ENCODE data around the gene BCORL1. TPM values are rescaled to one million over a fixed set of nuclear protein-coding genes. Genes with fewer than 3 reads are reported as not detected.
A peak's percentile ranks its signal among the peaks of the same experiment; 100 is the strongest.

The BCORL1 gene
- total RNA-seq, 2 experiments from 2014 or later: 9.2 to 10.5 TPM

GRCh38 chrX:130053236-130053635 lies 70.8 kb downstream of the BCORL1 start:
- ChIA-PET POLR2A (no interaction called here), CTCF (no interaction called here)
- no peak overlapping the region for H3K27ac Mint-ChIP-seq
- H3K4me3 Mint-ChIP-seq: no peak overlapping the region
- H3K9me3 Mint-ChIP-seq: no peaks in the 10 kb centered on the region
- no peak for DNase-seq
- H3K4me1 Mint-ChIP-seq (ENCODE audit: low read depth): no peaks in the 10 kb centered on the region
- H3K27me3 Mint-ChIP-seq: no peaks in the 10 kb centered on the region
- peaks cover 4% of the 10 kb centered on the region for H3K36me3 Mint-ChIP-seq
- intact Hi-C loops (cut with micrococcal nuclease): no loop called here

GRCh38 chrX:130055103-130055502 lies 72.7 kb downstream of the BCORL1 start:
- CTCF ChIA-PET: no interaction called here
- Mint-ChIP-seq H3K9me3 (no peaks in the 10 kb centered on the region), H3K36me3 (no peaks in the 10 kb centered on the region), H3K4me3 (no peak overlapping the region), H3K27ac (no peak overlapping the region), H3K27me3 (no peaks in the 10 kb centered on the region), H3K4me1 (ENCODE audit: low read depth) (no peaks in the 10 kb centered on the region)
- no peak for DNase-seq
- POLR2A ChIA-PET: no interaction called here
- intact Hi-C loops (cut with micrococcal nuclease): no loop called here

- ChIA-PET CTCF (no interaction called here), POLR2A (no interaction called here)
- Mint-ChIP-seq H3K9me3 (no peaks in the 10 kb centered on the region), H3K27ac (no peak overlapping the region), H3K4me3 (no peak overlapping the region), H3K27me3 (no peaks in the 10 kb centered on the region), H3K36me3 (no peaks in the 10 kb centered on the region), H3K4me1 (ENCODE audit: low read depth) (peaks cover 4% of the 10 kb centered on the region)
- no peak for DNase-seq
- intact Hi-C loops (cut with micrococcal nuclease): no loop called here
Measured at GRCh38 chrX:130055899-130056298, 73.5 kb downstream of the BCORL1 start.

GRCh38 chrX:130057209-130057608 lies 74.8 kb downstream of the BCORL1 start:
- no peaks in the 10 kb centered on the region for H3K36me3 Mint-ChIP-seq
- H3K4me1 Mint-ChIP-seq (ENCODE audit: low read depth): peaks cover 6% of the 10 kb centered on the region
- H3K9me3 Mint-ChIP-seq: no peaks in the 10 kb centered on the region
- ChIA-PET CTCF (no interaction called here), POLR2A (no interaction called here)
- intact Hi-C loops (cut with micrococcal nuclease): no loop called here
- H3K4me3 Mint-ChIP-seq: no peak overlapping the region
- DNase-seq: no peak
- H3K27me3 Mint-ChIP-seq: no peaks in the 10 kb centered on the region
- H3K27ac Mint-ChIP-seq: no peak overlapping the region

- Mint-ChIP-seq H3K4me3 (no peak overlapping the region), H3K27me3 (no peaks in the 10 kb centered on the region), H3K9me3 (no peaks in the 10 kb centered on the region), H3K4me1 (ENCODE audit: low read depth) (peaks cover 6% of the 10 kb centered on the region), H3K27ac (no peak overlapping the region), H3K36me3 (no peaks in the 10 kb centered on the region)
- no peak for DNase-seq
- intact Hi-C loops (cut with micrococcal nuclease): no loop called here
- ChIA-PET POLR2A (no interaction called here), CTCF (interaction anchor here (1.3 kb wide), 1 partner anchor 21 kb away, joined by 5 read pairs; no protein-coding TSS in a partner anchor)
Measured at GRCh38 chrX:130058652-130059051, 76.2 kb downstream of the BCORL1 start.

GRCh38 chrX:130060122-130061069 lies 78.0 kb downstream of the BCORL1 start:
- POLR2A ChIA-PET: interaction anchor here (0.9 to 1.0 kb wide), 2 partner anchors 11 to 135 kb away, joined by 3 read pairs; no protein-coding TSS in a partner anchor
- no peaks in the 10 kb centered on the region for H3K27me3 Mint-ChIP-seq
- DNase-seq: peak; percentile 88
- H3K4me3 Mint-ChIP-seq: peak overlapping the region; percentile 73
- peak overlapping the region; percentile 60 for H3K27ac Mint-ChIP-seq
- intact Hi-C loops (cut with micrococcal nuclease): loop anchor here (1.0 to 10.0 kb wide), 4 partner anchors 56 to 453 kb away; no protein-coding TSS in a partner anchor
- peaks cover 6% of the 10 kb centered on the region for H3K4me1 Mint-ChIP-seq (ENCODE audit: low read depth)
- H3K36me3 Mint-ChIP-seq: no peaks in the 10 kb centered on the region
- H3K9me3 Mint-ChIP-seq: no peaks in the 10 kb centered on the region
- CTCF ChIA-PET: interaction anchor here (0.5 to 2.0 kb wide), 38 partner anchors 8 to 469 kb away, joined by 3 to 27 read pairs (median 4); partner anchors contain the start of gene APLN

- Mint-ChIP-seq H3K4me3 (no peak overlapping the region), H3K4me1 (ENCODE audit: low read depth) (no peaks in the 10 kb centered on the region), H3K27ac (no peak overlapping the region), H3K9me3 (no peaks in the 10 kb centered on the region), H3K27me3 (no peaks in the 10 kb centered on the region), H3K36me3 (peaks cover 8% of the 10 kb centered on the region)
- no peak for DNase-seq
- CTCF ChIA-PET: interaction anchor here (0.8 kb wide), 1 partner anchor 11 kb away, joined by 3 read pairs; no protein-coding TSS in a partner anchor
- intact Hi-C loops (cut with micrococcal nuclease): loop anchor here (10.0 kb wide), 1 partner anchor 62 kb away; no protein-coding TSS in a partner anchor
- POLR2A ChIA-PET: no interaction called here
Measured at GRCh38 chrX:130066975-130067615, 84.7 kb downstream of the BCORL1 start.

GRCh38 chrX:130071611-130072344 lies 89.3 kb downstream of the BCORL1 start:
- Mint-ChIP-seq H3K4me3 (no peak overlapping the region), H3K4me1 (ENCODE audit: low read depth) (no peaks in the 10 kb centered on the region), H3K9me3 (no peaks in the 10 kb centered on the region), H3K27me3 (no peaks in the 10 kb centered on the region), H3K27ac (no peak overlapping the region), H3K36me3 (peaks cover 15% of the 10 kb centered on the region)
- intact Hi-C loops (cut with micrococcal nuclease): no loop called here
- DNase-seq: no peak
- POLR2A ChIA-PET: no interaction called here
- CTCF ChIA-PET: interaction anchor here (1.5 to 2.1 kb wide), 2 partner anchors 8 to 11 kb away, joined by 4 to 7 read pairs; no protein-coding TSS in a partner anchor

- H3K4me3 Mint-ChIP-seq: no peak overlapping the region
- POLR2A ChIA-PET: no interaction called here
- no peaks in the 10 kb centered on the region for H3K4me1 Mint-ChIP-seq (ENCODE audit: low read depth)
- intact Hi-C loops (cut with micrococcal nuclease): no loop called here
- H3K27me3 Mint-ChIP-seq: no peaks in the 10 kb centered on the region
- CTCF ChIA-PET: interaction anchor here (2.1 kb wide), 1 partner anchor 8 kb away, joined by 7 read pairs; no protein-coding TSS in a partner anchor
- H3K27ac Mint-ChIP-seq: no peak overlapping the region
- peaks cover 11% of the 10 kb centered on the region for H3K36me3 Mint-ChIP-seq
- no peak for DNase-seq
- no peaks in the 10 kb centered on the region for H3K9me3 Mint-ChIP-seq
Measured at GRCh38 chrX:130072345-130072740, 89.9 kb downstream of the BCORL1 start.

GRCh38 chrX:130075777-130076176 lies 93.3 kb downstream of the BCORL1 start:
- Mint-ChIP-seq H3K27me3 (no peaks in the 10 kb centered on the region), H3K27ac (no peak overlapping the region), H3K36me3 (peaks cover 7% of the 10 kb centered on the region), H3K4me3 (no peak overlapping the region), H3K4me1 (ENCODE audit: low read depth) (peaks cover 6% of the 10 kb centered on the region), H3K9me3 (no peaks in the 10 kb centered on the region)
- POLR2A ChIA-PET: no interaction called here
- CTCF ChIA-PET: interaction anchor here (1.0 to 1.7 kb wide), 4 partner anchors 15 to 475 kb away, joined by 3 to 6 read pairs (median 3); no protein-coding TSS in a partner anchor
- no peak for DNase-seq
- intact Hi-C loops (cut with micrococcal nuclease): no loop called here

- Mint-ChIP-seq H3K27me3 (no peaks in the 10 kb centered on the region), H3K4me1 (ENCODE audit: low read depth) (peaks cover 42% of the 10 kb centered on the region), H3K4me3 (no peak overlapping the region), H3K27ac (peak overlapping the region; percentile 50), H3K9me3 (no peaks in the 10 kb centered on the region), H3K36me3 (no peaks in the 10 kb centered on the region)
- ChIA-PET POLR2A (interaction anchor here (3.7 kb wide), 1 partner anchor 42 kb away, joined by 17 read pairs; no protein-coding TSS in a partner anchor), CTCF (interaction anchor here (0.6 to 5.9 kb wide), 27 partner anchors 9 to 425 kb away, joined by 3 to 125 read pairs (median 5); partner anchors contain the start of genes AIFM1, APLN, ELF4 and RAB33A)
- DNase-seq: peak; percentile 67
- intact Hi-C loops (cut with micrococcal nuclease): loop anchor here (1.0 kb wide), 1 partner anchor 112 kb away; no protein-coding TSS in a partner anchor
Measured at GRCh38 chrX:130079824-130080406, 97.5 kb downstream of the BCORL1 start.

Data from activated CD4-positive, alpha-beta memory T cell treated with anti-CD3 and anti-CD28 coated beads for 36 hours (primary cell).